Suprapubic skin (tissue), 4 donors: Measurements from ENCODE around the gene ZNF467. TPM values are rescaled to one million over a fixed set of nuclear protein-coding genes. Genes with fewer than 3 reads are reported as not detected.

Experiments
- DNase-seq, 2 donors: peaks; one replicate each; pipeline ENCODE4 v3.0.0-alpha.2; 2019; ENCODE audit warnings: low spot score in 2 of 2
- H3K27ac ChIP-seq: fragments of 200-600 bp; sonication (generic); one replicate; pipeline ENCODE4 v1.5.1; 2019
- H3K27me3 ChIP-seq: fragments of 200-600 bp; sonication (generic); one replicate; pipeline ENCODE4 v1.5.1; 2019
- H3K36me3 ChIP-seq: fragments of 200-600 bp; sonication (generic); one replicate; pipeline ENCODE4 v1.5.1; 2019
- H3K4me1 ChIP-seq: fragments of 200-600 bp; sonication (generic); one replicate; pipeline ENCODE4 v1.5.1; 2019
- H3K4me3 ChIP-seq: fragments of 200-600 bp; sonication (generic); one replicate; pipeline ENCODE4 v1.5.1; 2019; ENCODE audit warnings: mild to moderate bottlenecking
- H3K9me3 ChIP-seq: fragments of 200-600 bp; sonication (generic); one replicate; pipeline ENCODE4 v1.5.1; 2019
- EP300 ChIP-seq: sonication (generic); formaldehyde crosslinking; IDR thresholded peaks from one replicate; pipeline ENCODE4 v1.6.1; 2017; ENCODE audit warnings: antibody characterized with exemption
- POLR2A ChIP-seq, 2 donors: fragments of 450-650 bp; IDR thresholded peaks; one replicate each; pipeline ENCODE4 v1.6.1; 2017; ENCODE audit warnings: antibody characterized with exemption in 2 of 2, mild to moderate bottlenecking in 2 of 2, moderate library complexity in 2 of 2
- POLR2AphosphoS5 ChIP-seq, 3 donors: sonication (generic); formaldehyde crosslinking; IDR thresholded peaks; one replicate each; pipeline ENCODE4 v1.6.1; 2017; ENCODE audit warnings: antibody characterized with exemption in 3 of 3
- WGBS: methylation state at CpG from one replicate; pipeline ENCODE4 v1.1.5; 2018; 5-methylcytosine and 5-hydroxymethylcytosine counted together
- total RNA-seq, 4 donors: library from RNA; depleted of rRNA; stranded (reverse); fragments of >200 nt; gene quantifications; one replicate each; pipeline ENCODE4 v1.1.0, GENCODE V29; 2016
- TF ChIP-seq, protein P1 (sequence below), 2 donors: fragments of 200-600 bp in 1 of 2; fragments of 450-650 bp in 1 of 2; sonication (generic) in 1 of 2; IDR thresholded peaks; one replicate each; pipeline ENCODE4 v1.5.1; 2016 to 2019; ENCODE audit warnings: antibody characterized with exemption in 2 of 2, mild to moderate bottlenecking in 1 of 2, moderate library complexity in 1 of 2

ZNF467 gene
- total RNA-seq, 4 donors from 2014 or later = 2.9 to 10.8 (median 4.6) TPM

GRCh38 chr7:149816794-149817193 is 43.4 kb upstream of the ZNF467 start:
- DNase-seq = no peak
- no peaks in the 10 kb centered on the region for H3K9me3 ChIP-seq
- peaks cover under 1% of the 10 kb centered on the region for H3K4me1 ChIP-seq
- no peak overlapping the region for H3K27ac ChIP-seq
- H3K4me3 ChIP-seq = no peak overlapping the region
- 56% methylated on average over 1 of the region's 4 CpGs for WGBS
- H3K36me3 ChIP-seq = no peaks in the 10 kb centered on the region
- TF ChIP-seq POLR2A (IDR thresholded peaks at IDR 0.05) = no peak
- no peak for TF ChIP-seq EP300
- TF ChIP-seq, protein P1, sequence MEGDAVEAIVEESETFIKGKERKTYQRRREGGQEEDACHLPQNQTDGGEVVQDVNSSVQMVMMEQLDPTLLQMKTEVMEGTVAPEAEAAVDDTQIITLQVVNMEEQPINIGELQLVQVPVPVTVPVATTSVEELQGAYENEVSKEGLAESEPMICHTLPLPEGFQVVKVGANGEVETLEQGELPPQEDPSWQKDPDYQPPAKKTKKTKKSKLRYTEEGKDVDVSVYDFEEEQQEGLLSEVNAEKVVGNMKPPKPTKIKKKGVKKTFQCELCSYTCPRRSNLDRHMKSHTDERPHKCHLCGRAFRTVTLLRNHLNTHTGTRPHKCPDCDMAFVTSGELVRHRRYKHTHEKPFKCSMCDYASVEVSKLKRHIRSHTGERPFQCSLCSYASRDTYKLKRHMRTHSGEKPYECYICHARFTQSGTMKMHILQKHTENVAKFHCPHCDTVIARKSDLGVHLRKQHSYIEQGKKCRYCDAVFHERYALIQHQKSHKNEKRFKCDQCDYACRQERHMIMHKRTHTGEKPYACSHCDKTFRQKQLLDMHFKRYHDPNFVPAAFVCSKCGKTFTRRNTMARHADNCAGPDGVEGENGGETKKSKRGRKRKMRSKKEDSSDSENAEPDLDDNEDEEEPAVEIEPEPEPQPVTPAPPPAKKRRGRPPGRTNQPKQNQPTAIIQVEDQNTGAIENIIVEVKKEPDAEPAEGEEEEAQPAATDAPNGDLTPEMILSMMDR (IDR thresholded peaks at IDR 0.05) = no peak
- no peak for TF ChIP-seq POLR2AphosphoS5 (IDR thresholded peaks at IDR 0.05)
- peaks cover 4% of the 10 kb centered on the region for H3K27me3 ChIP-seq

DNA sequence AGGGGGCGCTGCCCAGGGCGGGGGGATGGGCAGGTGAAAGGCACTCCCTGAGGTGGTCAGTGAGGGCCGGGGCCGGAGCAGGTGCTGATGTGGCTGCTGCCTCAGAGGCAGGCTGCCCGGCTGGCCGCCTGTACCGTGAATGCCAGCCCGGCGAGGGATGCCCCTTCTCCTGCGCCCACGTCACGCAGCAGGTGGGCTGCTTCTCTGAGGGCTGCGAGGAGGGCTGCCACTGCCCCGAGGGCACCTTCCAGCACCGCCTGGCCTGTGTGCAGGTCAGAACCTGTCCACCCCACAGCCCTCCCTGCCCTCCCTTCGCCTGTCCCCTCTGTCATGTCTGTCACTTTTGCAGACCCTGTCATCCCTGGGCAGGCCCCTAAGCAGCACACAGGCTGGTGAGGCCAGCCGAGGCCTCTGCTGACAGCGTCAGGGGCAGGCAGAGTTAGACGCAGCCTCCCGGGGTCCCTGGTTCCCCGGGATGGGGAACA is 42.9 kb upstream of the ZNF467 start:
- Histone ChIP-seq H3K36me3 (no peaks in the 10 kb centered on the region), H3K4me3 (no peak overlapping the region), H3K27ac (no peak overlapping the region), H3K9me3 (no peaks in the 10 kb centered on the region), H3K27me3 (peaks cover 4% of the 10 kb centered on the region), H3K4me1 (no peaks in the 10 kb centered on the region)
- WGBS = 70% methylated on average over 3 of the region's 21 CpGs
- DNase-seq = no peak
- TF ChIP-seq, protein P1 (IDR thresholded peaks at IDR 0.05) = no peak
- TF ChIP-seq POLR2A (IDR thresholded peaks at IDR 0.05) (no peak), EP300 (no peak), POLR2AphosphoS5 (IDR thresholded peaks at IDR 0.05) (no peak)

- H3K27me3 ChIP-seq = peaks cover 4% of the 10 kb centered on the region
- no peaks in the 10 kb centered on the region for H3K4me1 ChIP-seq
- H3K4me3 ChIP-seq = no peak overlapping the region
- WGBS = 63% methylated on average over 10 of the region's 16 CpGs
- H3K9me3 ChIP-seq = no peaks in the 10 kb centered on the region
- H3K27ac ChIP-seq = no peak overlapping the region
- DNase-seq = no peak
- H3K36me3 ChIP-seq = no peaks in the 10 kb centered on the region
- TF ChIP-seq, protein P1 (IDR thresholded peaks at IDR 0.05) = no peak
- TF ChIP-seq POLR2A (IDR thresholded peaks at IDR 0.05) = no peak
- TF ChIP-seq POLR2AphosphoS5 (IDR thresholded peaks at IDR 0.05) = no peak
- no peak for TF ChIP-seq EP300
Observed at GRCh38 chr7:149815661-149816266, 42.4 kb upstream of the ZNF467 start.

DNA sequence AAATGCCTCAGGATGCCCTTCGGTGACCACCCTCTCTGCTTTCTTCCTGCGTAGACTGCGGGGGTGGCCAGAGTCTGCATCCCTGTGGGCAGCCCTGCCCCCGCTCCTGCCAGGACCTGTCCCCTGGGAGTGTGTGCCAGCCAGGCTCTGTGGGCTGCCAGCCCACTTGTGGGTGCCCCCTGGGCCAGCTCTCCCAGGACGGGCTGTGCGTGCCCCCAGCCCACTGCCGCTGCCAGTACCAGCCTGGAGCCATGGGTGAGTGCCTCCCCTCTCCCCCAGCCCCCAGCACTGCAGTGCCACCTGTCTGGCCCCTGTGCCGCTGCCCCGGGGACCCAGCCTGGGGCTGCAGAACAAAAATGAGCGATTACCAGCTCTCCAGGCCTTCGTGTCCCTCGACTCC is 41.7 kb upstream of the ZNF467 start:
- no CpG with 5 or more reads among the region's 12 CpGs for WGBS

DNA sequence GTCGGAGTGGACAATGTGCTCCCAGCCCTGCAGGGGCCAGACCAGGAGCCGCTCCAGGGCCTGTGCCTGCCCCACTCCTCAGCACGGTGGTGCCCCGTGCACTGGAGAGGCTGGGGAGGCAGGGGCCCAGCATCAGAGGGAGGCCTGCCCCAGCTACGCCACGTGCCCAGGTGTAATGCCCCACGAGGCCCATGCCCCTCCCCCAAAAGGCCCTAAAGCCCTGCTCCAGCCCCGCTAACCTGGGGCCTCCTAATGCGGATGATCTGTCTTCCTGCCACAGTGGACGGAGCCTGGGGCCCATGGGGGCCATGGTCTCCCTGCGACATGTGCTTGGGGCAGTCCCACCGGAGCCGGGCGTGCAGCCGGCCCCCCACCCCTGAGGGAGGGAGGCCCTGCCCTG is 41.1 kb upstream of the ZNF467 start:
- H3K9me3 ChIP-seq = no peaks in the 10 kb centered on the region
- H3K4me3 ChIP-seq = no peak overlapping the region
- H3K36me3 ChIP-seq = no peaks in the 10 kb centered on the region
- H3K4me1 ChIP-seq = no peaks in the 10 kb centered on the region
- peaks cover 4% of the 10 kb centered on the region for H3K27me3 ChIP-seq
- TF ChIP-seq EP300 = no peak
- TF ChIP-seq, protein P1 (IDR thresholded peaks at IDR 0.05) = no peak
- TF ChIP-seq POLR2AphosphoS5 (IDR thresholded peaks at IDR 0.05) = no peak
- no peak for TF ChIP-seq POLR2A (IDR thresholded peaks at IDR 0.05)
- 0% methylated on average over 1 of the region's 15 CpGs for WGBS
- no peak overlapping the region for H3K27ac ChIP-seq
- no peak for DNase-seq

More for the DNA sequence above, 41.7 kb upstream of the ZNF467 start:
- Histone ChIP-seq H3K27me3 (peaks cover 4% of the 10 kb centered on the region), H3K9me3 (no peaks in the 10 kb centered on the region), H3K36me3 (no peaks in the 10 kb centered on the region), H3K4me1 (no peaks in the 10 kb centered on the region), H3K27ac (no peak overlapping the region), H3K4me3 (no peak overlapping the region)
- DNase-seq = no peak
- TF ChIP-seq, protein P1 (IDR thresholded peaks at IDR 0.05) = no peak
- TF ChIP-seq EP300 (no peak), POLR2A (IDR thresholded peaks at IDR 0.05) (no peak), POLR2AphosphoS5 (IDR thresholded peaks at IDR 0.05) (no peak)
